ENCODE measurements around the gene CACNB2. TPM values are rescaled to one million over a fixed set of nuclear protein-coding genes. Genes with fewer than 3 reads are reported as not detected.

The CACNB2 gene
- total RNA-seq, 1 donor from 2014 or later, result 4.9 TPM

GRCh38 chr10:18190840-18191239, 50.6 kb downstream of the CACNB2 start:
- Mint-ChIP-seq H3K9me3 (ENCODE audit: low read depth) (peaks cover 8% of the 10 kb centered on the region), H3K4me1 (ENCODE audit: low read depth) (no peaks in the 10 kb centered on the region), H3K27ac (no peak overlapping the region), H3K36me3 (ENCODE audit: insufficient read depth) (no peaks in the 10 kb centered on the region), H3K27me3 (no peaks in the 10 kb centered on the region), H3K4me3 (ENCODE audit: low read depth) (no peak overlapping the region)
- DNase-seq (ENCODE audit: low spot score, unreplicated experiment), result no peak
- no peak for TF ChIP-seq CTCF (IDR thresholded peaks at IDR 0.05; ENCODE audit: unreplicated experiment)

GRCh38 chr10:18194634-18195033, 54.4 kb downstream of the CACNB2 start:
- no peaks in the 10 kb centered on the region for H3K36me3 Mint-ChIP-seq (ENCODE audit: insufficient read depth)
- TF ChIP-seq CTCF (IDR thresholded peaks at IDR 0.05; ENCODE audit: unreplicated experiment), result no peak
- DNase-seq (ENCODE audit: low spot score, unreplicated experiment), result no peak
- H3K4me3 Mint-ChIP-seq (ENCODE audit: low read depth), result no peak overlapping the region
- no peaks in the 10 kb centered on the region for H3K4me1 Mint-ChIP-seq (ENCODE audit: low read depth)
- no peaks in the 10 kb centered on the region for H3K27me3 Mint-ChIP-seq
- no peak overlapping the region for H3K27ac Mint-ChIP-seq
- H3K9me3 Mint-ChIP-seq (ENCODE audit: low read depth), result peaks cover 5% of the 10 kb centered on the region

GRCh38 chr10:18195060-18195799, 55.0 kb downstream of the CACNB2 start:
- no peaks in the 10 kb centered on the region for H3K27me3 Mint-ChIP-seq
- TF ChIP-seq CTCF (IDR thresholded peaks at IDR 0.05; ENCODE audit: unreplicated experiment), result no peak
- no peak for DNase-seq (ENCODE audit: low spot score, unreplicated experiment)
- H3K36me3 Mint-ChIP-seq (ENCODE audit: insufficient read depth), result no peaks in the 10 kb centered on the region
- peaks cover 5% of the 10 kb centered on the region for H3K9me3 Mint-ChIP-seq (ENCODE audit: low read depth)
- no peaks in the 10 kb centered on the region for H3K4me1 Mint-ChIP-seq (ENCODE audit: low read depth)
- no peak overlapping the region for H3K4me3 Mint-ChIP-seq (ENCODE audit: low read depth)
- no peak overlapping the region for H3K27ac Mint-ChIP-seq

- Mint-ChIP-seq H3K36me3 (ENCODE audit: insufficient read depth) (no peaks in the 10 kb centered on the region), H3K4me1 (ENCODE audit: low read depth) (no peaks in the 10 kb centered on the region), H3K9me3 (ENCODE audit: low read depth) (no peaks in the 10 kb centered on the region), H3K27me3 (no peaks in the 10 kb centered on the region), H3K27ac (no peak overlapping the region), H3K4me3 (ENCODE audit: low read depth) (no peak overlapping the region)
- no peak for DNase-seq (ENCODE audit: low spot score, unreplicated experiment)
- TF ChIP-seq CTCF (IDR thresholded peaks at IDR 0.05; ENCODE audit: unreplicated experiment), result no peak
These were observed 56.8 kb downstream of the CACNB2 start for GRCh38 chr10:18196806-18197550.

- no peak for DNase-seq (ENCODE audit: low spot score, unreplicated experiment)
- no peak overlapping the region for H3K4me3 Mint-ChIP-seq (ENCODE audit: low read depth)
- no peaks in the 10 kb centered on the region for H3K36me3 Mint-ChIP-seq (ENCODE audit: insufficient read depth)
- no peaks in the 10 kb centered on the region for H3K27me3 Mint-ChIP-seq
- H3K27ac Mint-ChIP-seq, result no peak overlapping the region
- TF ChIP-seq CTCF (IDR thresholded peaks at IDR 0.05; ENCODE audit: unreplicated experiment), result no peak
- H3K9me3 Mint-ChIP-seq (ENCODE audit: low read depth), result no peaks in the 10 kb centered on the region
- peaks cover 4% of the 10 kb centered on the region for H3K4me1 Mint-ChIP-seq (ENCODE audit: low read depth)
These were observed 57.5 kb downstream of the CACNB2 start for GRCh38 chr10:18197706-18198105.

Data from progenitor cell of endocrine pancreas (in vitro differentiated cells).